Neuronal stem cell (in vitro differentiated cells): Measurements from ENCODE around the gene CD34.

Source experiments
- DNase-seq: peaks from one replicate; pipeline ENCODE4 v3.0.0-alpha.2; 2013; ENCODE audit warnings: low spot score
- H2AFZ ChIP-seq: one replicate; pipeline ENCODE4 v1.6.1; 2013; ENCODE audit warnings: mild to moderate bottlenecking, low read length, inconsistent platforms
- H2AK5ac ChIP-seq: 2 replicates; pipeline ENCODE4 v1.6.1; 2013; ENCODE audit warnings: low read depth, mild to moderate bottlenecking, inconsistent platforms, low read length, moderate library complexity, mixed read lengths
- H2BK120ac ChIP-seq: 2 replicates; pipeline ENCODE4 v1.6.1; 2013; ENCODE audit warnings: low read depth, mild to moderate bottlenecking, inconsistent platforms, low read length, moderate library complexity, mixed read lengths
- H2BK12ac ChIP-seq: one replicate; pipeline ENCODE4 v1.6.1; 2013; ENCODE audit warnings: low read length, inconsistent platforms
- H2BK15ac ChIP-seq: 2 replicates; pipeline ENCODE4 v1.6.1; 2013; ENCODE audit warnings: mild to moderate bottlenecking, low read length, inconsistent platforms, mixed read lengths
- H2BK5ac ChIP-seq: one replicate; pipeline ENCODE4 v1.6.1; 2013; ENCODE audit warnings: inconsistent platforms, mild to moderate bottlenecking, low read length, moderate library complexity
- H3K14ac ChIP-seq: one replicate; pipeline ENCODE4 v1.6.1; 2013; ENCODE audit warnings: low read length, inconsistent platforms
- H3K18ac ChIP-seq: 2 replicates; pipeline ENCODE4 v1.6.1; 2013; ENCODE audit warnings: low read length, inconsistent platforms
- H3K23ac ChIP-seq: 2 replicates; pipeline ENCODE4 v1.6.1; 2013; ENCODE audit warnings: low read depth, mild to moderate bottlenecking, mixed read lengths, low read length, inconsistent platforms; ENCODE audit not compliant: poor library complexity
- H3K27ac ChIP-seq: replicated peaks from 3 replicates; pipeline ENCODE4 v1.5.1; 2013; ENCODE audit warnings: low read length, inconsistent platforms
- H3K27me3 ChIP-seq, 3 experiments: 2 replicates each; pipeline ENCODE4 v1.6.1; 2013; ENCODE audit warnings: low read length in 3 of 3, mild to moderate bottlenecking in 2 of 3, inconsistent platforms in 1 of 3, low read depth in 1 of 3, mixed read lengths in 1 of 3, moderate library complexity in 1 of 3; ENCODE audit not compliant: control insufficient read depth in 3 of 3, insufficient read depth in 3 of 3
- H3K36me3 ChIP-seq, 2 donors: replicated peaks in 1 of 2; 2 replicates each; pipeline ENCODE4 v1.6.1; 2013; ENCODE audit warnings: low read length in 2 of 2; ENCODE audit not compliant: control insufficient read depth in 2 of 2, insufficient read depth in 2 of 2
- H3K4ac ChIP-seq: 2 replicates; pipeline ENCODE4 v1.6.1; 2013; ENCODE audit warnings: inconsistent platforms, mild to moderate bottlenecking, low read length, moderate library complexity
- H3K4me1 ChIP-seq, 2 donors: 1 replicate in 1 of 2; 2 replicates in 1 of 2; pipeline ENCODE4 v1.6.1; 2013; ENCODE audit warnings: low read length in 2 of 2, low read depth in 1 of 2; ENCODE audit not compliant: control insufficient read depth in 2 of 2, insufficient read depth in 1 of 2
- H3K4me2 ChIP-seq: one replicate; pipeline ENCODE4 v1.6.1; 2013; ENCODE audit warnings: mild to moderate bottlenecking, low read length, inconsistent platforms; ENCODE audit not compliant: insufficient read depth, poor library complexity, severe bottlenecking
- H3K4me3 ChIP-seq, 2 donors: 2 replicates each; pipeline ENCODE4 v1.5.1; 2013; ENCODE audit warnings: low read length in 2 of 2, mild to moderate bottlenecking in 2 of 2, inconsistent platforms in 1 of 2, moderate library complexity in 1 of 2
- H3K79me1 ChIP-seq: one replicate; pipeline ENCODE4 v1.6.1; 2013; ENCODE audit warnings: low read depth, mild to moderate bottlenecking, inconsistent platforms, low read length, moderate library complexity
- H3K9ac ChIP-seq: one replicate; pipeline ENCODE4 v1.6.1; 2013; ENCODE audit warnings: mild to moderate bottlenecking, low read depth, low read length, inconsistent platforms; ENCODE audit not compliant: poor library complexity
- H3K9me3 ChIP-seq, 2 donors: replicated peaks in 1 of 2; 2 replicates each; pipeline versions ENCODE3 to v1.6.1; 2013; ENCODE audit warnings: low read length in 2 of 2, mild to moderate bottlenecking in 2 of 2, inconsistent platforms in 1 of 2, low read depth in 1 of 2, mixed read lengths in 1 of 2, moderate library complexity in 1 of 2; ENCODE audit not compliant: control insufficient read depth in 2 of 2, insufficient read depth in 1 of 2
- H4K8ac ChIP-seq: one replicate; pipeline ENCODE4 v1.6.1; 2013; ENCODE audit warnings: low read depth, mild to moderate bottlenecking, inconsistent platforms, low read length, moderate library complexity
- H4K91ac ChIP-seq: one replicate; pipeline ENCODE4 v1.6.1; 2013; ENCODE audit warnings: low read length, low read depth, mild to moderate bottlenecking, inconsistent platforms; ENCODE audit not compliant: poor library complexity
- WGBS, 2 donors: extraction: QIAGEN DNeasy Blood & Tissue Kit; methylation state at CpG; one replicate each; pipeline ENCODE4 v1.1.7; 2013; ENCODE audit warnings: missing lambda C conversion rate in 2 of 2, mixed read lengths in 1 of 2; ENCODE audit not compliant: insufficient read length in 2 of 2, insufficient replicate concordance in 1 of 2; ENCODE audit errors: extremely low coverage in 2 of 2; 5-methylcytosine and 5-hydroxymethylcytosine counted together

Gene CD34

DNA sequence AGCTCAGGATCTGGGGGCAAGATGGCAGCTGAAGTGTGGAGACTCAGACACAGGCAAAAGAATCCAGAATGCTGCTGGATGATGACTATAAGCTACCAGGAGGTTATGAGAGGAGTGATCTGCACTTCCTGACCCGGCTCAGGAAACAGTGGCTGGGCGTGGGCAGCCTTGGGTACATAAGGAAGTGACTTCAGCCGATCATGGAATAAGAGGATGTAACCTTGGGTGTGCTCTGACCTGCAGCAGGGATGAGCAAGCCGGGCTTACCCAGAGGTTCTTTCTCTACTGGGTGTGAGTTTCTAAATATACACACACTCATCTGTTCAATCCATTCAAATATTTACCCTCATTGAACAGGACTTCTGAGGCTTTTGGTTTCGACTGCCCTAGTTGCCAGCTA lies 62.7 kb downstream of the CD34 start:
- Histone ChIP-seq H3K23ac (no peak overlapping the region), H3K18ac (no peak overlapping the region), H2AK5ac (no peak overlapping the region), H3K9me3 (no peaks in the 10 kb centered on the region), H3K4me2 (no peak overlapping the region), H2BK5ac (no peak overlapping the region), H3K4ac (no peak overlapping the region), H3K4me1 (no peaks in the 10 kb centered on the region), H3K27ac (no peak overlapping the region), H4K8ac (no peak overlapping the region), H3K79me1 (no peaks in the 10 kb centered on the region), H3K36me3 (peaks cover 0 to 75% of the 10 kb centered on the region in 2 donors), H2BK12ac (no peak overlapping the region), H2BK120ac (no peak overlapping the region), H2BK15ac (no peak overlapping the region), H3K27me3 (no peaks in the 10 kb centered on the region), H4K91ac (no peak overlapping the region), H2AFZ (no peak overlapping the region), H3K14ac (no peak overlapping the region), H3K9ac (no peak overlapping the region), H3K4me3 (no peak overlapping the region)
- DNase-seq = no peak
- WGBS, 2 donors = no CpG with 5 or more reads among the region's 5 CpGs

DNA sequence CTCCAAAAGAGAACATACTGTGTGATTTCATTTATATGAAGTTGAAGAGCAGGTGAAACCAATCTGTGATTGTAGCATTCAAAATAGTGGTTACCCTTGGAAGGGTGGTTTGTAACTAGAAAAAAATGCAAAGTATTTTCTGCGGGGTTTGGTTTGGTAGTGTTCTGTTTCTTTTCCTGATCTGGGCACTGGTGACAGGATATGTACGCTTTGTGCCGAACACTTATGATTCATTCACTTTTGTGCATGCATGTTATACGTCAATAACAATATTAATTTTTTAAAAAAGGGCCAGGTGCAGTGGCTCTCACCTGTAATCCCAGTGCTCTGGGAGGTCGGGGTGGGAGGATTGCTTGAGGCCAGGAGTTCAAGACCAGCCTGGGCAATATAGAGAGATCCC lies 63.8 kb downstream of the CD34 start:
- Histone ChIP-seq H3K27ac (no peak overlapping the region), H3K9me3 (no peaks in the 10 kb centered on the region)

DNA sequence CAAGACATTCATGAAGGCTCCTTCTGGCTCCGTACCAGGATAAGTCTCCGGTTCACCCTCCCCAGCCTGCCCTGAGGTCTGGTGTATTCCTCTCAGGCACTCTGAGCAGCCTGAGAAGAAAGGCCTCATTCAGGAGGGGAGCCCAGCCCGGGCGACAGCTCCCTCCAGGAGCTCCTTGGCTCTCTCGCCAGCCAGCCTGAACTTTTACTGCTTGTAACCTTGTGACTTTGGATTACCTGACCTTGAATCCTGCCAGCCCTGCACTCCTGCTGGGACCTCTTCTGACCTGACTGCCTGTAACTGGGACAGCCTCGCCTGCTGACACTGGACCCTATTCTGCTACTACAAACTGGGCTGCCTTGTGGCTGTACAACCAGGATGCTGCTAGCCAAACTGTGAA lies 65.8 kb downstream of the CD34 start:
- WGBS, 2 donors = no CpG with 5 or more reads among the region's 6 CpGs
- Histone ChIP-seq H3K9ac (no peak overlapping the region), H2BK5ac (no peak overlapping the region), H4K8ac (no peak overlapping the region), H2AK5ac (no peak overlapping the region), H2BK12ac (no peak overlapping the region), H3K36me3 (peaks cover 0 to 72% of the 10 kb centered on the region in 2 donors), H3K18ac (no peak overlapping the region), H2AFZ (no peak overlapping the region), H3K4ac (no peak overlapping the region), H3K4me2 (no peak overlapping the region), H3K9me3 (peaks cover 0 to 3% of the 10 kb centered on the region in 2 donors), H3K23ac (no peak overlapping the region), H3K4me3 (no peak overlapping the region), H3K4me1 (peaks cover 3 to 4% of the 10 kb centered on the region in 2 donors), H3K79me1 (no peaks in the 10 kb centered on the region), H3K14ac (no peak overlapping the region), H2BK120ac (no peak overlapping the region), H3K27ac (no peak overlapping the region), H2BK15ac (no peak overlapping the region), H4K91ac (no peak overlapping the region), H3K27me3 (no peaks in the 10 kb centered on the region)
- no peak for DNase-seq

More for the DNA sequence above, 63.8 kb downstream of the CD34 start:
- H3K27me3 ChIP-seq = no peaks in the 10 kb centered on the region
- no peak overlapping the region for H2AFZ ChIP-seq
- no peak overlapping the region for H2BK5ac ChIP-seq
- H2BK120ac ChIP-seq = no peak overlapping the region
- no peak overlapping the region for H3K4me2 ChIP-seq
- H3K9ac ChIP-seq = no peak overlapping the region
- H3K18ac ChIP-seq = no peak overlapping the region
- no peak overlapping the region for H4K91ac ChIP-seq
- no peak overlapping the region for H3K23ac ChIP-seq
- H2BK15ac ChIP-seq = no peak overlapping the region
- no peak for DNase-seq
- H3K4me1 ChIP-seq = peaks cover 0 to under 1% of the 10 kb centered on the region in 2 donors
- H3K4me3 ChIP-seq = no peak overlapping the region
- peaks cover 0 to 76% of the 10 kb centered on the region in 2 donors for H3K36me3 ChIP-seq
- WGBS, 2 donors = no CpG with 5 or more reads among the region's 5 CpGs
- no peaks in the 10 kb centered on the region for H3K79me1 ChIP-seq
- H4K8ac ChIP-seq = no peak overlapping the region
- H3K4ac ChIP-seq = no peak overlapping the region
- no peak overlapping the region for H2AK5ac ChIP-seq
- H2BK12ac ChIP-seq = no peak overlapping the region
- no peak overlapping the region for H3K14ac ChIP-seq

DNA sequence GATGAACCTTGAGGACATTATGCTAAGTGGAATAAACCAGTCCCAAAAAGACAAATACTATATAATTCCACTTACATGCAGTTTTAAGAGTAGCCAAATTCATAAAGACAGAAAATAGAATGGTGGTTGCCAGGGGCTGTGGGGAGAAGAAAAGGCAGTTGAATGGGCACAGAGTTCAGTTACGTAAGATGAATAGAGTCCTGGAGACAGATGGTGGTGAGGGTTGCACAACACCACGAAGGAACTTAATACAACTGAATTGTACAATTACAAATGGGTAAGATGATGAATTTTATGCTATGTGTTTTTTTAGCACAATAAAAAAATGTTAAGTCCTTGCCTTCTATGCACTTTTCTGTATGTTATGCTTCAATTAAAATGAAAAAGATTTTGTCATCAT lies 66.6 kb downstream of the CD34 start:
- DNase-seq = no peak
- Histone ChIP-seq H3K9me3 (peaks cover 0 to 4% of the 10 kb centered on the region in 2 donors), H3K4ac (no peak overlapping the region), H3K18ac (no peak overlapping the region), H2BK5ac (no peak overlapping the region), H2BK15ac (no peak overlapping the region), H3K4me3 (no peak overlapping the region), H2BK12ac (no peak overlapping the region), H2AFZ (no peak overlapping the region), H3K4me1 (peaks cover 3 to 4% of the 10 kb centered on the region in 2 donors), H3K9ac (no peak overlapping the region), H3K23ac (no peak overlapping the region), H2BK120ac (no peak overlapping the region), H3K36me3 (peaks cover 0 to 71% of the 10 kb centered on the region in 2 donors), H4K91ac (no peak overlapping the region), H3K14ac (no peak overlapping the region), H2AK5ac (no peak overlapping the region), H3K4me2 (no peak overlapping the region), H3K27me3 (no peaks in the 10 kb centered on the region), H3K79me1 (no peaks in the 10 kb centered on the region), H3K27ac (no peak overlapping the region), H4K8ac (no peak overlapping the region)
- whole genome bisulfite sequencing, 2 donors = no CpG with 5 or more reads among the region's 2 CpGs
